Measurements from ENCODE around the gene CNPY1.

DNA sequence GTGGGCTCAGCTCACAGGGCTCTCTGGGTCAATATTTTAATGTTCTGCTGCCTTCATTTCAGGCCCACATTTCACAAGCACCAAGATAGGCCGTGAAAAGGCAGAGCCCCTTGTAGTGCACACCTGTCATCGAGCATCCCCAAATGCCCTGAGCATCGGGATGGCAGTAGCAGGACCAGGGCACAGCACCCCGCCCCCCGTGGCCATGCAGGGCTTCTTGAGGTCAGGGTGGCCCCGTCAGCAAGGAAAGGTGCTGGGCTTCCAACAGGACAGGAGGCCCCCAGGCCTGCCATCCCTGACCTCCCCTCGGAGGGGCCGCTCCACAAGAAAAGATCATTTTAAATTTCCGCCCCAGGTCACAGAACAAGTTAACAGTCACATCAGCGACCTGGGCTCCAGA lies 2.9 kb upstream of the CNPY1 start:
- no peak for TF ChIP-seq POLR2AphosphoS5 (IDR thresholded peaks at IDR 0.05)
- TF ChIP-seq CTCF (IDR thresholded peaks at IDR 0.05), result no peak

All from stomach (tissue), 4 donors.